Ectodermal cell (in vitro differentiated cells): Measurements from ENCODE around the gene IMPG2.

Experiments used
- H3K27ac ChIP-seq: 2 replicates; pipeline ENCODE4 v1.7.0; 2013; ENCODE audit warnings: mild to moderate bottlenecking, low read depth, low read length; ENCODE audit not compliant: insufficient read depth, poor library complexity, severe bottlenecking
- H3K27me3 ChIP-seq: 2 replicates; pipeline ENCODE4 v1.7.0; 2013; ENCODE audit warnings: mild to moderate bottlenecking, low read length; ENCODE audit not compliant: insufficient read depth, control insufficient read depth, poor library complexity, severe bottlenecking
- H3K36me3 ChIP-seq: one replicate; pipeline ENCODE4 v1.7.0; 2013; ENCODE audit warnings: low read length; ENCODE audit not compliant: control insufficient read depth, insufficient read depth
- H3K4me1 ChIP-seq: one replicate; pipeline ENCODE4 v1.7.0; 2013; ENCODE audit warnings: low read length; ENCODE audit not compliant: control insufficient read depth, insufficient read depth
- H3K4me3 ChIP-seq: 2 replicates; pipeline ENCODE4 v1.7.0; 2013; ENCODE audit warnings: low read depth, low read length, control low read depth; ENCODE audit not compliant: insufficient read depth
- H3K9me3 ChIP-seq: 2 replicates; pipeline ENCODE4 v1.7.0; 2013; ENCODE audit warnings: mild to moderate bottlenecking, low read length, moderate library complexity; ENCODE audit not compliant: control insufficient read depth
- WGBS, 2 experiments: methylation state at CpG; one replicate each; pipeline ENCODE4 v1.1.7; 2013; ENCODE audit warnings: missing lambda C conversion rate in 2 of 2; 5-methylcytosine and 5-hydroxymethylcytosine counted together

IMPG2 gene

GRCh38 chr3:101219842-101220560, 100.4 kb downstream of the IMPG2 start:
- no peaks in the 10 kb centered on the region for H3K36me3 ChIP-seq
- 89 to 90% methylated on average over 4 of the region's 4 CpGs for WGBS, 2 experiments

GRCh38 chr3:101217472-101218245, 102.7 kb downstream of the IMPG2 start:
- H3K4me3 ChIP-seq: no peak overlapping the region
- no peaks in the 10 kb centered on the region for H3K4me1 ChIP-seq
- no peak overlapping the region for H3K27ac ChIP-seq
- WGBS, 2 experiments: 92 to 93% methylated on average over 3 of the region's 3 CpGs
- no peaks in the 10 kb centered on the region for H3K36me3 ChIP-seq
- H3K9me3 ChIP-seq: no peaks in the 10 kb centered on the region
- no peaks in the 10 kb centered on the region for H3K27me3 ChIP-seq

More at GRCh38 chr3:101219842-101220560, 100.4 kb downstream of the IMPG2 start:
- no peaks in the 10 kb centered on the region for H3K4me1 ChIP-seq
- no peaks in the 10 kb centered on the region for H3K9me3 ChIP-seq
- no peak overlapping the region for H3K4me3 ChIP-seq
- H3K27ac ChIP-seq: no peak overlapping the region
- no peaks in the 10 kb centered on the region for H3K27me3 ChIP-seq

- no peaks in the 10 kb centered on the region for H3K9me3 ChIP-seq
These were observed 103.5 kb downstream of the IMPG2 start for GRCh38 chr3:101216710-101217465.

GRCh38 chr3:101212730-101213129, 107.6 kb downstream of the IMPG2 start:
- Histone ChIP-seq H3K4me1 (no peaks in the 10 kb centered on the region), H3K36me3 (no peaks in the 10 kb centered on the region), H3K9me3 (no peaks in the 10 kb centered on the region), H3K27me3 (no peaks in the 10 kb centered on the region), H3K4me3 (no peak overlapping the region), H3K27ac (no peak overlapping the region)
- 79 to 93% methylated on average over 2 of the region's 2 CpGs for WGBS, 2 experiments

More at GRCh38 chr3:101216710-101217465, 103.5 kb downstream of the IMPG2 start:
- no peak overlapping the region for H3K27ac ChIP-seq
- WGBS, 2 experiments: 96 to 100% methylated on average over 2 to 3 of the region's 3 CpGs
- H3K36me3 ChIP-seq: no peaks in the 10 kb centered on the region
- H3K4me3 ChIP-seq: no peak overlapping the region
- H3K27me3 ChIP-seq: no peaks in the 10 kb centered on the region
- no peaks in the 10 kb centered on the region for H3K4me1 ChIP-seq

GRCh38 chr3:101204246-101204645, 116.1 kb downstream of the IMPG2 start:
- WGBS, 2 experiments: 86 to 89% methylated on average over 1 to 2 of the region's 2 CpGs

GRCh38 chr3:101203411-101203810, 117.0 kb downstream of the IMPG2 start:
- Histone ChIP-seq H3K27ac (no peak overlapping the region), H3K9me3 (no peaks in the 10 kb centered on the region), H3K36me3 (no peaks in the 10 kb centered on the region), H3K27me3 (no peaks in the 10 kb centered on the region), H3K4me3 (no peak overlapping the region), H3K4me1 (no peaks in the 10 kb centered on the region)
- 94 to 95% methylated on average over 5 of the region's 5 CpGs for whole genome bisulfite sequencing, 2 experiments

More at GRCh38 chr3:101204246-101204645, 116.1 kb downstream of the IMPG2 start:
- Histone ChIP-seq H3K27me3 (no peaks in the 10 kb centered on the region), H3K36me3 (no peaks in the 10 kb centered on the region), H3K9me3 (no peaks in the 10 kb centered on the region), H3K4me3 (no peak overlapping the region), H3K4me1 (no peaks in the 10 kb centered on the region), H3K27ac (no peak overlapping the region)

GRCh38 chr3:101202640-101203039, 117.7 kb downstream of the IMPG2 start:
- H3K27me3 ChIP-seq: no peaks in the 10 kb centered on the region
- 89 to 90% methylated on average over 1 of the region's 1 CpG for WGBS, 2 experiments
- H3K36me3 ChIP-seq: no peaks in the 10 kb centered on the region
- no peaks in the 10 kb centered on the region for H3K4me1 ChIP-seq
- no peak overlapping the region for H3K4me3 ChIP-seq
- no peaks in the 10 kb centered on the region for H3K9me3 ChIP-seq
- H3K27ac ChIP-seq: no peak overlapping the region

- Histone ChIP-seq H3K4me1 (no peaks in the 10 kb centered on the region), H3K9me3 (no peaks in the 10 kb centered on the region), H3K36me3 (no peaks in the 10 kb centered on the region), H3K27me3 (no peaks in the 10 kb centered on the region), H3K27ac (no peak overlapping the region), H3K4me3 (no peak overlapping the region)
- 67 to 78% methylated on average over 1 to 3 of the region's 3 CpGs for WGBS, 2 experiments
These were observed 119.9 kb downstream of the IMPG2 start for GRCh38 chr3:101200461-101200860.

GRCh38 chr3:101195951-101196713, 124.2 kb downstream of the IMPG2 start:
- Histone ChIP-seq H3K4me3 (no peak overlapping the region), H3K36me3 (no peaks in the 10 kb centered on the region), H3K27ac (no peak overlapping the region), H3K9me3 (no peaks in the 10 kb centered on the region), H3K27me3 (no peaks in the 10 kb centered on the region), H3K4me1 (no peaks in the 10 kb centered on the region)
- WGBS, 2 experiments: 21 to 69% methylated on average over 2 to 6 of the region's 6 CpGs
